Measurements from ENCODE around the gene MAGEA9. TPM values are rescaled to one million over a fixed set of nuclear protein-coding genes. Genes with fewer than 3 reads are reported as not detected.
"Not testable (repeated sequence)": the region's sequence is repeated elsewhere in the genome, so short reads cannot be mapped to it uniquely, and the experiment has no call there.

MAGEA9 gene
- polyA plus RNA-seq, 3 donors, result not detected

- Histone ChIP-seq H2AFZ (ENCODE audit: insufficient read depth, low read depth, low read length, poor library complexity, severe bottlenecking) (no peak overlapping the region), H3K9ac (ENCODE audit: insufficient read depth, low read length, poor library complexity, severe bottlenecking) (no peak overlapping the region), H3K9me3 (replicated peaks in 1 of 2; ENCODE audit: control insufficient read depth in 1 of 2, insufficient read depth in 1 of 2, low read length in 2 of 2) (no peaks in the 10 kb centered on the region), H4K20me1 (ENCODE audit: insufficient read depth, low read length) (no peaks in the 10 kb centered on the region), H3K36me3 (replicated peaks in 1 of 2; ENCODE audit: control insufficient read depth in 1 of 2, insufficient read depth in 2 of 2, low read length in 2 of 2) (no peaks in the 10 kb centered on the region), H3K27me3 (ENCODE audit: control insufficient read depth in 2 of 2, insufficient read depth in 2 of 2, low read length in 2 of 2) (no peaks in the 10 kb centered on the region), H3K4me2 (replicated peaks; ENCODE audit: extremely low read depth, low read length, poor library complexity, severe bottlenecking) (no peak overlapping the region), H3K27ac (ENCODE audit: low read depth in 1 of 2, low read length in 2 of 2) (no peak overlapping the region), H3K79me2 (ENCODE audit: insufficient read depth, low read length) (no peaks in the 10 kb centered on the region), H3K4me3 (replicated peaks in 1 of 3; ENCODE audit: low read depth in 2 of 3, low read length in 3 of 3) (no peak overlapping the region), H3K4me1 (ENCODE audit: control insufficient read depth in 1 of 2, insufficient read depth in 2 of 2, low read length in 2 of 2) (no peaks in the 10 kb centered on the region)
- peaks cover 0 to 7% (median 0%) of the 10 kb centered on the region in 3 donors for H3K27me3 Mint-ChIP-seq (ENCODE audit: low read depth in 3 of 3)
- intact Hi-C loops (cut with micrococcal nuclease), result no loop called here
- DNase-seq, result no peak
- peaks cover 0 to 10% (median 2%) of the 10 kb centered on the region in 7 donors for H3K9me3 Mint-ChIP-seq
- TF ChIP-seq CTCF (IDR thresholded peaks at IDR 0.05), result no peak
- no CpG with 5 or more reads among the region's 11 CpGs for WGBS (ENCODE audit: insufficient coverage)
- no peaks in the 10 kb centered on the region for H3K36me3 Mint-ChIP-seq
- no peaks in the 10 kb centered on the region for H3K4me1 Mint-ChIP-seq
- H3K27ac Mint-ChIP-seq, result no peak overlapping the region
- H3K4me3 Mint-ChIP-seq, result no peak overlapping the region
These were observed 18.8 kb upstream of the MAGEA9 start for GRCh38 chrX:149762696-149763614.

GRCh38 chrX:149770344-149770743 is 11.4 kb upstream of the MAGEA9 start:
- H3K27me3 ChIP-seq (ENCODE audit: control insufficient read depth in 2 of 2, insufficient read depth in 2 of 2, low read length in 2 of 2); H3K27me3 Mint-ChIP-seq (ENCODE audit: low read depth in 3 of 3); H3K36me3 Mint-ChIP-seq; H3K4me1 ChIP-seq (ENCODE audit: control insufficient read depth in 1 of 2, insufficient read depth in 2 of 2, low read length in 2 of 2); H3K27ac ChIP-seq (ENCODE audit: low read depth in 1 of 2, low read length in 2 of 2); DNase-seq; H3K27ac Mint-ChIP-seq; intact Hi-C loops (cut with micrococcal nuclease); H3K4me1 Mint-ChIP-seq; H3K4me3 Mint-ChIP-seq; H2AFZ ChIP-seq (ENCODE audit: insufficient read depth, low read depth, low read length, poor library complexity, severe bottlenecking); H3K9me3 ChIP-seq (replicated peaks in 1 of 2; ENCODE audit: control insufficient read depth in 1 of 2, insufficient read depth in 1 of 2, low read length in 2 of 2); H3K36me3 ChIP-seq (replicated peaks in 1 of 2; ENCODE audit: control insufficient read depth in 1 of 2, insufficient read depth in 2 of 2, low read length in 2 of 2); H3K4me2 ChIP-seq (replicated peaks; ENCODE audit: extremely low read depth, low read length, poor library complexity, severe bottlenecking); H3K4me3 ChIP-seq (replicated peaks in 1 of 3; ENCODE audit: low read depth in 2 of 3, low read length in 3 of 3); H3K9me3 Mint-ChIP-seq; H3K79me2 ChIP-seq (ENCODE audit: insufficient read depth, low read length); H3K9ac ChIP-seq (ENCODE audit: insufficient read depth, low read length, poor library complexity, severe bottlenecking); H4K20me1 ChIP-seq (ENCODE audit: insufficient read depth, low read length): not testable (repeated sequence)
- WGBS (ENCODE audit: insufficient coverage), result no CpG with 5 or more reads among the region's 12 CpGs

GRCh38 chrX:149773026-149773425 is 8.7 kb upstream of the MAGEA9 start:
- no CpG with 5 or more reads among the region's 9 CpGs for WGBS (ENCODE audit: insufficient coverage)
- intact Hi-C loops (cut with micrococcal nuclease); DNase-seq: not testable (repeated sequence)

GRCh38 chrX:149773768-149774167 is 8.0 kb upstream of the MAGEA9 start, which contains the start of gene HSFX1:
Gene HSFX1, plus strand, starts transcription at chrX:149774068. Its CDS starts 614 bp downstream, at chrX:149774682.
- H3K36me3 ChIP-seq (replicated peaks in 1 of 2; ENCODE audit: control insufficient read depth in 1 of 2, insufficient read depth in 2 of 2, low read length in 2 of 2); H3K27me3 ChIP-seq (ENCODE audit: control insufficient read depth in 2 of 2, insufficient read depth in 2 of 2, low read length in 2 of 2); DNase-seq; H3K4me1 Mint-ChIP-seq; H3K4me2 ChIP-seq (replicated peaks; ENCODE audit: extremely low read depth, low read length, poor library complexity, severe bottlenecking); H3K9me3 Mint-ChIP-seq; intact Hi-C loops (cut with micrococcal nuclease); H3K27ac Mint-ChIP-seq; H3K27me3 Mint-ChIP-seq (ENCODE audit: low read depth in 3 of 3); H3K27ac ChIP-seq (ENCODE audit: low read depth in 1 of 2, low read length in 2 of 2); H3K9me3 ChIP-seq (replicated peaks in 1 of 2; ENCODE audit: control insufficient read depth in 1 of 2, insufficient read depth in 1 of 2, low read length in 2 of 2); H3K36me3 Mint-ChIP-seq; H3K79me2 ChIP-seq (ENCODE audit: insufficient read depth, low read length); H3K4me3 ChIP-seq (replicated peaks in 1 of 3; ENCODE audit: low read depth in 2 of 3, low read length in 3 of 3); H3K4me1 ChIP-seq (ENCODE audit: control insufficient read depth in 1 of 2, insufficient read depth in 2 of 2, low read length in 2 of 2); H3K9ac ChIP-seq (ENCODE audit: insufficient read depth, low read length, poor library complexity, severe bottlenecking); H2AFZ ChIP-seq (ENCODE audit: insufficient read depth, low read depth, low read length, poor library complexity, severe bottlenecking); H3K4me3 Mint-ChIP-seq; H4K20me1 ChIP-seq (ENCODE audit: insufficient read depth, low read length): not testable (repeated sequence)
- no CpG with 5 or more reads among the region's 17 CpGs for WGBS (ENCODE audit: insufficient coverage)

More at GRCh38 chrX:149773026-149773425, 8.7 kb upstream of the MAGEA9 start:
- not testable (repeated sequence) for H3K4me1 Mint-ChIP-seq; H3K79me2 ChIP-seq (ENCODE audit: insufficient read depth, low read length); H3K9me3 Mint-ChIP-seq; H3K4me2 ChIP-seq (replicated peaks; ENCODE audit: extremely low read depth, low read length, poor library complexity, severe bottlenecking); H3K4me3 ChIP-seq (replicated peaks in 1 of 3; ENCODE audit: low read depth in 2 of 3, low read length in 3 of 3); H2AFZ ChIP-seq (ENCODE audit: insufficient read depth, low read depth, low read length, poor library complexity, severe bottlenecking); H3K4me3 Mint-ChIP-seq; H3K36me3 ChIP-seq (replicated peaks in 1 of 2; ENCODE audit: control insufficient read depth in 1 of 2, insufficient read depth in 2 of 2, low read length in 2 of 2); H3K9me3 ChIP-seq (replicated peaks in 1 of 2; ENCODE audit: control insufficient read depth in 1 of 2, insufficient read depth in 1 of 2, low read length in 2 of 2); H3K36me3 Mint-ChIP-seq; H3K27me3 ChIP-seq (ENCODE audit: control insufficient read depth in 2 of 2, insufficient read depth in 2 of 2, low read length in 2 of 2); H4K20me1 ChIP-seq (ENCODE audit: insufficient read depth, low read length); H3K9ac ChIP-seq (ENCODE audit: insufficient read depth, low read length, poor library complexity, severe bottlenecking); H3K27me3 Mint-ChIP-seq (ENCODE audit: low read depth in 3 of 3); H3K27ac ChIP-seq (ENCODE audit: low read depth in 1 of 2, low read length in 2 of 2); H3K4me1 ChIP-seq (ENCODE audit: control insufficient read depth in 1 of 2, insufficient read depth in 2 of 2, low read length in 2 of 2); H3K27ac Mint-ChIP-seq

Measured in CD14-positive monocyte (primary cell).